Smooth muscle cell of the umbilical artery (primary cell): ENCODE results near the gene OR1K1. TPM values are rescaled to one million over a fixed set of nuclear protein-coding genes. Genes with fewer than 3 reads are reported as not detected.

Source experiments
- total RNA-seq: library from RNA; depleted of rRNA; stranded (reverse); fragments of >200 nt; gene quantifications from 2 replicates; pipeline ENCODE4 v1.2.3, GENCODE V29; 2014

OR1K1 gene, protein sequence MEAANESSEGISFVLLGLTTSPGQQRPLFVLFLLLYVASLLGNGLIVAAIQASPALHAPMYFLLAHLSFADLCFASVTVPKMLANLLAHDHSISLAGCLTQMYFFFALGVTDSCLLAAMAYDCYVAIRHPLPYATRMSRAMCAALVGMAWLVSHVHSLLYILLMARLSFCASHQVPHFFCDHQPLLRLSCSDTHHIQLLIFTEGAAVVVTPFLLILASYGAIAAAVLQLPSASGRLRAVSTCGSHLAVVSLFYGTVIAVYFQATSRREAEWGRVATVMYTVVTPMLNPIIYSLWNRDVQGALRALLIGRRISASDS
- not detected in 2 replicates for total RNA-seq

DNA sequence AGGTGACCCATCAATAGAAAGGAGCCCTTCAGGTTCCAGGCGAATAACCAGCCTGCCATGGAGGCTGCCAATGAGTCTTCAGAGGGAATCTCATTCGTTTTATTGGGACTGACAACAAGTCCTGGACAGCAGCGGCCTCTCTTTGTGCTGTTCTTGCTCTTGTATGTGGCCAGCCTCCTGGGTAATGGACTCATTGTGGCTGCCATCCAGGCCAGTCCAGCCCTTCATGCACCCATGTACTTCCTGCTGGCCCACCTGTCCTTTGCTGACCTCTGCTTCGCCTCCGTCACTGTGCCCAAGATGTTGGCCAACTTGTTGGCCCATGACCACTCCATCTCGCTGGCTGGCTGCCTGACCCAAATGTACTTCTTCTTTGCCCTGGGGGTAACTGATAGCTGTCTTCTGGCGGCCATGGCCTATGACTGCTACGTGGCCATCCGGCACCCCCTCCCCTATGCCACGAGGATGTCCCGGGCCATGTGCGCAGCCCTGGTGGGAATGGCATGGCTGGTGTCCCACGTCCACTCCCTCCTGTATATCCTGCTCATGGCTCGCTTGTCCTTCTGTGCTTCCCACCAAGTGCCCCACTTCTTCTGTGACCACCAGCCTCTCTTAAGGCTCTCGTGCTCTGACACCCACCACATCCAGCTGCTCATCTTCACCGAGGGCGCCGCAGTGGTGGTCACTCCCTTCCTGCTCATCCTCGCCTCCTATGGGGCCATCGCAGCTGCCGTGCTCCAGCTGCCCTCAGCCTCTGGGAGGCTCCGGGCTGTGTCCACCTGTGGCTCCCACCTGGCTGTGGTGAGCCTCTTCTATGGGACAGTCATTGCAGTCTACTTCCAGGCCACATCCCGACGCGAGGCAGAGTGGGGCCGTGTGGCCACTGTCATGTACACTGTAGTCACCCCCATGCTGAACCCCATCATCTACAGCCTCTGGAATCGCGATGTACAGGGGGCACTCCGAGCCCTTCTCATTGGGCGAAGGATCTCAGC lies at the start of gene OR1K1:
TSS of gene OR1K1 (plus strand) at position 58 of the 995 bp plus-strand sequence. CDS start at position 58, 0 bp downstream.

DNA sequence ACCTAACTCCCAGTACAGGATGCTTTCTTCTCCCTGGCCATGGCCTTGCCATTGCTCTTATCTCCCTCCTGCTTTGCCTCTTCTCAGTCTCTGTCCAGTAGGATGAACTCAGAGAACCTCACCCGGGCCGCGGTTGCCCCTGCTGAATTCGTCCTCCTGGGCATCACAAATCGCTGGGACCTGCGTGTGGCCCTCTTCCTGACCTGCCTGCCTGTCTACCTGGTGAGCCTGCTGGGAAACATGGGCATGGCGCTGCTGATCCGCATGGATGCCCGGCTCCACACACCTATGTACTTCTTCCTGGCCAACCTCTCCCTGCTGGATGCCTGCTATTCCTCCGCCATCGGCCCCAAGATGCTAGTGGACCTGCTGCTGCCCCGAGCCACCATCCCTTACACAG lies 11.1 kb upstream of the OR1K1 start, which contains the start of gene OR5C1:
TSS of gene OR5C1 (plus strand) at position 103 of the 400 bp plus-strand sequence. CDS start at position 103, 0 bp downstream.

Other genes with a start within 250 kb of the OR1K1 start
- gene OR1N2, start 247.0 kb upstream of the OR1K1 start, total RNA-seq: not detected in 2 replicates
- gene OR1L8, start 216.7 kb upstream of the OR1K1 start, total RNA-seq: not detected in 2 replicates
- not detected in 2 replicates for gene OR1Q1, start 185.4 kb upstream of the OR1K1 start, total RNA-seq
- gene OR1B1, start 142.5 kb upstream of the OR1K1 start, total RNA-seq: 0.23 TPM in 1 of 2 replicates, not detected in the other
- gene OR1L1, start 138.4 kb upstream of the OR1K1 start, total RNA-seq: not detected in 2 replicates
- gene OR1L3, start 125.0 kb upstream of the OR1K1 start, total RNA-seq: not detected in 2 replicates
- not detected in 2 replicates for gene OR1L4, start 76.1 kb upstream of the OR1K1 start, total RNA-seq
- gene OR1L6, start 57.8 kb upstream of the OR1K1 start, total RNA-seq: not detected in 2 replicates
- not detected in 2 replicates for gene OR5C1, start 11.2 kb upstream of the OR1K1 start, total RNA-seq
- 34.7 and 41.0 TPM in 2 replicates for gene PDCL, start 28.5 kb downstream of the OR1K1 start, total RNA-seq
- 46.0 and 70.8 TPM in 2 replicates for gene RC3H2, start 105.2 kb downstream of the OR1K1 start, total RNA-seq
- gene ZBTB6, start 113.2 kb downstream of the OR1K1 start, total RNA-seq: 14.1 and 15.4 TPM in 2 replicates
- 4.5 and 5.5 TPM in 2 replicates for gene ZBTB26, start 131.4 kb downstream of the OR1K1 start, total RNA-seq
- gene RABGAP1, start 140.9 kb downstream of the OR1K1 start, total RNA-seq: 48.2 and 49.0 TPM in 2 replicates
- 0.89 and 0.97 TPM in 2 replicates for gene GPR21, start 233.5 kb downstream of the OR1K1 start, total RNA-seq